Hematopoietic multipotent progenitor cell treated with erythropoietin and hydrocortisone succinate and interleukin-3 and kit ligand, for 6 days (in vitro differentiated cells): Measurements from ENCODE around the gene MFN1.

Experiments used
- DNase-seq: peaks from one replicate; pipeline ENCODE4 v3.0.0-alpha.2; 2015

MFN1 gene

DNA sequence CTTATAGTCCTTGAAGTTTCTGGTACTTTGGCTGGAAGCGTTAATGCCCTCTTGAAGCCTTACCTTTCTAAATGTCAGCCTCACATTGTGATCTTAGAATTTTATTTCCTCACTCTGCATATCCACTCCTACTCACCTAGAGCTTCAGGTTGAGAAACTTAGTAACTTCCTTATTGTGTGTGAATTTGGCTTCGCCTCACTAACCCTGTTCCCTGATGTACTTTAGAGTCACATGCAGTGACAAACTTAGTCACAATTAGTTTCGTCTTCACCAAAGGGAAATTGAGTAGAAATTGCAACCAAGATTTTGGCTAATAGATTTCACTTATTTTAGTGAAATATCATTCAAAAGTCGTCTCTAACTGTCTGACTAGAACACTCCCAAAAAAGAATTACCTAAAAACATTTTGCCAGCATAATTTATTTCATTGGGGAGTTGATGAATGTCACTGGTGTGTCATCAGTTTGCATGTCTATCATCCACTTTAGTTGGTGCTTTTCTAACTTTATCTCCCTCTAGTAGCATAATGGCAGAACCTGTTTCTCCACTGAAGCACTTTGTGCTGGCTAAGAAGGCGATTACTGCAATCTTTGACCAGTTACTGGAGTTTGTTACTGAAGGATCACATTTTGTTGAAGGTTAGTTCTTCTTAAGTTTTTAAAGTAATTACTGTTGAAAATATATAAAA lies 960 bp downstream of the MFN1 start:
- DNase-seq = peak; percentile 46

GRCh38 chr3:179355996-179356395 lies 8.5 kb downstream of the MFN1 start:
- DNase-seq = no peak

- no peak for DNase-seq
Measured at GRCh38 chr3:179363332-179363731, 15.8 kb downstream of the MFN1 start.

GRCh38 chr3:179369621-179370020 lies 22.1 kb downstream of the MFN1 start:
- no peak for DNase-seq

GRCh38 chr3:179373938-179374337 lies 26.4 kb downstream of the MFN1 start:
- DNase-seq = no peak

DNA sequence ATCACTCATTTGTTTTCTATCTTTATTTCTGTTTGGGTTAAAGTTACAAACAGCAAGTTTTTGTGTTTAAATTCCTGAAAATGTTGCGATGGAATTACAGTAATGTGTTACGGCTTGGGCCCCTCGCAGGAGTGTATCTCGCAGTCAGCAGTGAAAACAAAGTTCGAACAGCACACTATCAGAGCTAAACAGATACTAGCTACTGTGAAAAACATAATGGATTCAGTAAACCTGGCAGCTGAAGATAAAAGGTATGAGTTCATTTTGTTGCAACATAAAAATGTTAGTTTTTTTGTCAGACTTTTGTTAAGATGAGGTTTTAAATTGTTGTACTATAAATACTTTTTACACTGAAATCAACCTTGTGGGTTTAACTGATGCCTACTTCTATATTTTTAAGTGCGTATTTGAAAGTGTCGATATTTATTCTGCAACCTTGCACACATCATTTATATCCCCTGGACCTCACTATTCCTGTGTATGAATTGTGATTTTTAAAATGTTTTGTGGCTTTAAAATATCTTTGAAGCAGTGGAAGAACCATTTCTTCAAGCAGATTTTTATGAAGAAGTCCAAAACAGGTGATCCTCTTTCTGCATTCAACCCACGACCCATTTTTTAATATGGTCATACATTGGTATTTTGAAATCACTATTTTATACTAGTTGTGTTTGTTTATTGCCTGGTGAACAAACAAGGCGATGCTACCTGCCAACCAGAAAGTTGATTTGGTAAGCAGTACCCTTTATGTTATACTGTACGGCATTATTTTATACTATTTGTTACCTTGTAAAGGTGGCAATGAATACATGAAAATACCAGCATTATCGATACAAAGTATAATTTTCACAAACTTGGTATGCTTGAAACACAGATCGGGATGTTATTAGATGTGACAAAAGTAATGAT lies 27.8 kb downstream of the MFN1 start:
- peak; percentile 76 for DNase-seq

DNA sequence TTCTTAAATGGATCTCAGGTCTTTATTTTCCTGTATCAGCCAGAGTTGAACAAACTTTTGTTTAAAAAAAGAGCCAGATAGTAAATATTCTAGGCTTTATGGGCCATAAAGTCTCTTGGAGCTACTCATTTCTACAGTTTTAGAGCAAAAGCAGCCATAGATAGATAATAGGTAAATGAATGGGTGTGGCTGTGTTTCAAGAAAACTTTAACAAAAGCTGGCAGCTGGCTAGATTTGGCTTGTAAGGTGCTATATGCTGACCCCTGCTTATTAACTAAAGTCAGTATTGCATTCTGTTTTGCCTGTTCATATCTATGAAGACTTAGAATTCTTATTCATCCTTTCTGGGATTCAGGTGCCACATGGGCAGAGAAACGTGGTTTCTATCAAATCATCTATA lies 29.0 kb downstream of the MFN1 start:
- peak; percentile 62 for DNase-seq

DNA sequence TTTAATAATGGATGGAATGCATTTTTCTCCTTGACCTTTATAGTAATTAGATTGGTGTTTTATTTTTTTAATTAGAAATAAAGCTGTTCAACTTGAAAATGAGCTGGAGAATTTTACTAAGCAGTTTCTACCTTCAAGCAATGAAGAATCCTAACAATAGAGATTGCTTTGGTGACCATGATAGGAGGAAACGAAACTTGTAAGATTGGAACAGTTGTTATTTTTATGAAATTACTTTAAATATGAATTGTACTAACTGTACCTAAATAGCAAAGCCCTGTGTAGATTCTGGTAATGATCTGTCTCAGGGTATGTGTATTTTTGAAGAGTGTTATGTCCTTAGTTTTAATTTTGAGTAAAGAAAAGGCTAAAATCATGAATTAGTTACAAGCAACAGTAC lies 44.4 kb downstream of the MFN1 start:
- DNase-seq = no peak

- DNase-seq = no peak
Measured at GRCh38 chr3:179398574-179399231, 51.2 kb downstream of the MFN1 start.

GRCh38 chr3:179401561-179401960 lies 54.1 kb downstream of the MFN1 start:
- DNase-seq = no peak

GRCh38 chr3:179402963-179403362 lies 55.5 kb downstream of the MFN1 start:
- no peak for DNase-seq

DNA sequence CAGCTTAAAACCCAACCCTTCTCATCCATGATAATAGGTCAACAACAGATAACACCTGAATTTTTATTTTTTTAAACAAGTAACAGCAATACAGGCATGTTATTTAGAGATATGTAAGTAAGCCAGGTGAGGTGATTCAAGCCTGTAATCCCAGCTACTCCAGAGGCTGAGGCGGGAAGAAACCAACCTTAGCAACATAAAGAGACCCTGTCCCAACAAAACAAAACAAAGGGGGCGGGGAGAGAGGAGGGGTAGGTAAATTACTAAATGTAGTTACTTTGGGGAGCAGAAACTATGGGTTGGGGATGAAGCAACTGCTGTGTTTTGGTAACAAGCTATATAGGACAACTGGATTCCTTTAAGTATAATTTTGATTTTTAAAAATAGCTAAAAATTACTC lies 56.8 kb downstream of the MFN1 start:
- no peak for DNase-seq

DNA sequence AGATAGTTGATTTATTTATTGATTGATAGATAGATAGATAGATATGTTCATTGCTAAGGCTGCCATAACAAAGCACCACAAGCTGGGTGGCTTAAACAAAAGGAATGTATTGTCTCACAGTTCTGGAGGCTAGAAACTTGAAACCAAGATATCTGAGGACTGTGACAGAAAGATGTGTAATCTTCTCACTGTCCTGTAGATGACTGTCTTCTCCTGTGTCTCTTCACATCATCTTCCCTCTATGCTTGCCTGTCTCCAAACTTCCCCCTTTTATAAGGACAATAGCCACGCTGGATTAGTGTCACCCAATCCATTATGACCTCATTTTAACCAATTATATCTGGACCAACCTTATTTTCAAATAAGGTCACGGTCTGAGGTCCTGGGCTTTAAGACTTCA lies 62.8 kb downstream of the MFN1 start:
- no peak for DNase-seq

GRCh38 chr3:179410999-179411398 lies 63.5 kb downstream of the MFN1 start:
- no peak for DNase-seq

DNA sequence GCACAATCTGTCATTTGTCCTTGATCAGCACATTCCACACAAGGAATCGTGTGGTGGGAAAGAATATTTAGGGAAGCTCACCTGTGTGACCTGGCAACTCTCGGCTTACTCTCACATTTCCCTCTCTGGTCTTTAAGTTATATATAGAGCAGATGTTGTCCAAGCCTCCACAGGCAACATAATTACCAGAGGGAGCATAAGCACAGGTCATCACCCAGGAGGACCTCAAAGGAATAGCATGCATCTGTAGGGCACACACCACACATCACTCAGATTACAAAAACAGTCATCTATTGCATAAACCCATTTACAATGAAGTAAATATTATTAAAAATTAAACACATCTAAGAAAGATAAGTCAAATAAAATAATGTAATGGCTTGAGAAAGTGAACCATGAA lies 67.3 kb downstream of the MFN1 start:
- no peak for DNase-seq

- no peak for DNase-seq
Measured at GRCh38 chr3:179415377-179415776, 67.9 kb downstream of the MFN1 start.

DNA sequence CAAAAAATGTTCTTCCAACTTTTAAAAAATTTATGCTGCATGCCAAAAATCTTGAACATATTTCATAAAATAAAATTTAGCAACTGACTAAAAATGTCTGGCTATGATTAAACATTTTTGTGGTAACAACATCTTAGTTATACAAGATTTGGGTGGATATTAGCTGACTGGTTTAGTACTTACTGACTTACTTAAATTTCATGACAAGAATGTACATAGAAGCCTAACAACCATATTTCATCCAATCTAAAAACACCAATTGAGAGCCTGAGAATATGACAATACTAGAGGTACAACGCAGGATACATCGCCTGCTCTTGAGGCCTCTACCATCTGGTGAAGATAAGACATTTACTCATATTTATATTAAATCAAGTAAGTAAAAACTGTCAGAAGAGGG lies 69.2 kb downstream of the MFN1 start:
- DNase-seq = no peak

DNA sequence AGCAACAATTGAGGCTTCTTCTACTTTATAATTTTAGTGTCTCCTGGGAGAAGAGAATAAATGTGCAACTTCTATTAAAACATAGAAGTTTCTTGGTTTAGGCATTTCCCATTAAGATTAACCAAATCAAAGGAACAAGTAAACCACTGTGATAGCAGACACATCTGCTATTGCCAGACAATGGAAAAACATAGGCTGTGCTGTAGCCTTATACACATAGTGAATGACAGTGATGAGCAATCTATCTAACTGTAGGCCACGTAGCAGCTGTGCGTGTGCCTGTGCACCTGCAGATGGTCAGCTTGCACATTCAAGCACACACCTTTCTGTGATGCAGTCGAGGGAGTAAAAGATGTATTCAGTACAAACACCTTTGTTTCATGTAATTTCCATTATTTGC lies 71.1 kb downstream of the MFN1 start:
- DNase-seq = no peak

DNA sequence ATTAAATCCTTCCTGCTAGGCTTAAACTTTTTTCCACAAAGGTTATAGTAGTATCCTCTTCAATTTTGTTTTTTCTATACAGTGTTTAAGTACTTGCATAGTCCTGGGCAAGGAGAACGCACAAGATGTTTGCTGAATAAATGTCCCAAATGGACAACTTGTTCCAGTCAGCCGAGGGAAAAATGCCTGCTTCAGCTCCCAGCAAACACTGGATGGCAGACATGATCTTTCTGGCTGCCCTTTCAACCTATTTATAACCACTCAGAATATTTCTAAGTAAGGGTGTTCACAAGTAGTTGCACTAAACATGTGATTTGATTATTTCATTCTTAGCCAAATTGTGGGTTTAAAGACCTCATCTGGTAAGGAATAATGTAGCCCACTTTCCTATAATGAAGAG lies 74.0 kb downstream of the MFN1 start:
- peak; percentile 38 for DNase-seq

GRCh38 chr3:179425075-179425474 lies 77.6 kb downstream of the MFN1 start:
- DNase-seq = no peak

DNA sequence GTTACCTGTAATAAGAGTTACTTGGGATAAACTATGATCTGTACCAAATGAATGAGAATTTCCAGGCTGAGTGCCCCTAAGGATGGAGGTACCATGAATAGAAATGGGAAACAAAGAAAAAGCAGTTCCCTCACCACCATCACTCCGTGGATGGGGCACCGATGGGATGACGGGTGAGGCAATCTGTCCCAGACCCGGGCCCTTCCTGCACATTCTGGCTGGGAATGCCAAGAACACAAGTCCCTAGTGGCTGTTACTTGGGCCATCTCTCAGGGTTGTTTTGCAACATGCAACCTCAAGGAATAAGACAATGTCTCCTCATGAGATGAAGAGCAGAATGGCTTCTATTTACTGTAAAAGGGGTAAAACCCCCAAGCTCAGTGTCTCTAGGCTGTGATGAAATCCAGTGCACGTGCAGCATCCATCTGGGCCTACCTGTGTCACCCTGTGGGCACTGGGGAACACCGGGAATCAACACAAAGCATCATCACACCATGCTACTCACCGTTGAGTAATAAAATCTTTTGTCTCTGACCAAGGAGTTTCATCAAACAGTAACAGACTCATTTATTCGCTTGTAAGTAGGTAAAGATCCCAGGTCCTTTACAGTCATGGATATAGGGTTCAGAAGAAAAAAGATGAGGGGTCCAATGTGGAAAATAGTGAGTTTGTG lies 81.5 kb downstream of the MFN1 start:
- no peak for DNase-seq

GRCh38 chr3:179430277-179430870 lies 82.9 kb downstream of the MFN1 start:
- no peak for DNase-seq

DNA sequence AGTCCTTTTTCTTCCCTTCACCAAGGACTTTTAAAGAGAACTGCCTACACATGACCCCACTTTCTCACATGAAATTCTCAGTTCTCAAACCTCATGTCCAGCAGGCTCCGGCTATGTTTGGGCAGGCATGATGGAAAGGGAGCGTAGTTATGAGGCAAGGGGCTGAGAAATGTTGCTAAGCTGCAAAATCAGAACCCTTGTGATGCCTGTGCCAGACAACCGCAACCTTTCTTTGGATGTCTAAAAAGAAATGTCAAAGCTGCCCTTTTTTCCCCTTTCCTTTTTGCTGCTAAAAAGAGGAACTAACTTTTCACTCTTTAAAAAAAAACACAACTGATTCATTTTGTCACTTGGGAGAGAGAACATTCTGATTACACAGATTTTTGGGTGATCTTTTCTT lies 84.5 kb downstream of the MFN1 start:
- peak; percentile 59 for DNase-seq
